Psoas muscle (tissue), 8 donors: ENCODE results near the gene SMARCA4. TPM values are rescaled to one million over a fixed set of nuclear protein-coding genes. Genes with fewer than 3 reads are reported as not detected.

Experiments
- ATAC-seq, 4 donors: fragments of 200-7000 bp; cut with Tn5 transposase; one replicate each; pipeline ENCODE4 v1.9.1; 2020; ENCODE audit warnings: moderate library complexity in 3 of 4, mild to moderate bottlenecking in 2 of 4
- DNase-seq, 2 donors: peaks; one replicate each; pipeline ENCODE4 v3.0.0-alpha.2; 2020
- H3K27ac ChIP-seq: fragments of 200-600 bp; one replicate; pipeline ENCODE4 v1.8.0; 2022
- H3K27me3 ChIP-seq, 3 donors: fragments of 200-600 bp in 1 of 3; one replicate each; pipeline versions ENCODE4 v1.6.1 to v1.8.0; 2013 to 2022; ENCODE audit warnings: low read length in 2 of 3, mild to moderate bottlenecking in 2 of 3, moderate library complexity in 1 of 3; ENCODE audit not compliant: insufficient read depth in 3 of 3
- H3K36me3 ChIP-seq, 2 donors: fragments of 200-600 bp in 1 of 2; one replicate each; pipeline versions ENCODE4 v1.6.1 to v1.8.0; 2013 to 2022; ENCODE audit warnings: low read depth in 1 of 2, mild to moderate bottlenecking in 1 of 2, moderate library complexity in 1 of 2; ENCODE audit not compliant: insufficient read depth in 1 of 2
- H3K4me1 ChIP-seq: fragments of 200-600 bp; one replicate; pipeline ENCODE4 v1.8.0; 2022
- H3K4me3 ChIP-seq: fragments of 200-600 bp; one replicate; pipeline ENCODE4 v1.8.0; 2022; ENCODE audit warnings: mild to moderate bottlenecking
- H3K9me3 ChIP-seq: fragments of 200-600 bp; one replicate; pipeline ENCODE4 v1.8.0; 2022
- WGBS, 3 donors: extraction: QIAGEN DNeasy Blood & Tissue Kit; methylation state at CpG; one replicate each; pipeline versions ENCODE4 v1.1.6 to v1.1.7; 2013; 5-methylcytosine and 5-hydroxymethylcytosine counted together
- intact Hi-C, 2 donors: fragments of 100-400 bp; cut with DNase I; formaldehyde crosslinking; loops; one replicate each; pipeline versions ENCODE4 v1.11.0 to v1.14.2; 2022
- long read RNA-seq, 2 donors: library from polyadenylated mRNA; unstranded; transcript quantifications; one replicate each; pipeline ENCODE4 v2.0.0, GENCODE V29; 2021
- polyA plus RNA-seq, 3 donors: library from polyadenylated mRNA; stranded (reverse); fragments of 200-250 nt; gene quantifications; one replicate each; pipeline ENCODE4 v1.2.3, GENCODE V29; 2013
- total RNA-seq, 4 donors: library from RNA; stranded (reverse); fragmentation: NEBNext Ultra II Directional in 2 of 4; extraction: Animal tissue kit (Norgen Biotek cat#: 25700) in 2 of 4; gene quantifications; one replicate each; pipeline versions ENCODE4 v1.2.1 to v1.2.4, GENCODE V29; 2021 to 2023
- TF ChIP-seq, protein P1 (sequence below): fragments of 200-600 bp; IDR thresholded peaks from one replicate; pipeline ENCODE4 v1.8.0; 2022; ENCODE audit warnings: antibody characterized with exemption
- donor health status: healthy with polysubstance abuse.
- donor health status: DM: no; HTN: no; CAD: no; lungs with moderate emphysema.
- donor health status: Bipolar disorder and iron deficiency.
- donor health status: healthy.
- donor health status: DM: yes; HTN: yes; CAD: no.
- donor health status: DM: no; HTN: no; CAD: no.
- donor health status: DM: no; HTN: no; CAD: no.
- donor health status: DM: yes; HTN: yes; CAD: no.

Gene SMARCA4
- total RNA-seq = 10 to 100 TPM; 34.8 to 75.6 (median 50.5) TPM
- polyA plus RNA-seq = 100 to 1,000 TPM in 1 of 3 donors, 10 to 100 TPM in 2; 36.7 to 124 (median 51.9) TPM
- long read RNA-seq, donor 1, full-length matches to known transcripts = 3 of 90 reads
- long read RNA-seq, donor 1, partial matches to known transcripts = 80 of 90 reads
- long read RNA-seq, donor 1, other reads (novel, unspliced or antisense) = 7 of 90 reads
- long read RNA-seq, donor 2, partial matches to known transcripts = 115 of 128 reads
- long read RNA-seq, donor 2, other reads (novel, unspliced or antisense) = 12 of 128 reads

- WGBS, 3 donors = 0% methylated on average over 37 to 93 of the region's 100 CpGs
- DNase-seq (peak; percentile 99), ATAC-seq (peak; percentile 96 to 97 (median 97))
- TF ChIP-seq, protein P1, sequence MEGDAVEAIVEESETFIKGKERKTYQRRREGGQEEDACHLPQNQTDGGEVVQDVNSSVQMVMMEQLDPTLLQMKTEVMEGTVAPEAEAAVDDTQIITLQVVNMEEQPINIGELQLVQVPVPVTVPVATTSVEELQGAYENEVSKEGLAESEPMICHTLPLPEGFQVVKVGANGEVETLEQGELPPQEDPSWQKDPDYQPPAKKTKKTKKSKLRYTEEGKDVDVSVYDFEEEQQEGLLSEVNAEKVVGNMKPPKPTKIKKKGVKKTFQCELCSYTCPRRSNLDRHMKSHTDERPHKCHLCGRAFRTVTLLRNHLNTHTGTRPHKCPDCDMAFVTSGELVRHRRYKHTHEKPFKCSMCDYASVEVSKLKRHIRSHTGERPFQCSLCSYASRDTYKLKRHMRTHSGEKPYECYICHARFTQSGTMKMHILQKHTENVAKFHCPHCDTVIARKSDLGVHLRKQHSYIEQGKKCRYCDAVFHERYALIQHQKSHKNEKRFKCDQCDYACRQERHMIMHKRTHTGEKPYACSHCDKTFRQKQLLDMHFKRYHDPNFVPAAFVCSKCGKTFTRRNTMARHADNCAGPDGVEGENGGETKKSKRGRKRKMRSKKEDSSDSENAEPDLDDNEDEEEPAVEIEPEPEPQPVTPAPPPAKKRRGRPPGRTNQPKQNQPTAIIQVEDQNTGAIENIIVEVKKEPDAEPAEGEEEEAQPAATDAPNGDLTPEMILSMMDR = no peak
- Histone ChIP-seq H3K36me3 (no peaks in the 10 kb centered on the region), H3K4me3 (peak within 1 kb of the TSS; percentile 71), H3K27ac (peak within 1 kb of the TSS; percentile 95), H3K27me3 (no peaks in the 10 kb centered on the region), H3K9me3 (no peaks in the 10 kb centered on the region), H3K4me1 (peaks cover 27% of the 10 kb centered on the region)
- intact Hi-C loops = loop anchor here in 1 of 2 donors (2.0 kb wide), 1 partner anchor 16 kb away; no protein-coding TSS in a partner anchor
Measured at GRCh38 chr19:10960314-10961072, at the start of gene SMARCA4. Gene SMARCA4, plus strand, starts transcription at chr19:10961030. Its CDS starts 23,122 bp downstream, at chr19:10984152.

- H3K27ac ChIP-seq = peak overlapping the region; percentile 85
- H3K4me1 ChIP-seq = peaks cover 32% of the 10 kb centered on the region
- H3K4me3 ChIP-seq = no peak overlapping the region
- intact Hi-C loops = no loop called here
- ATAC-seq (peak; percentile 63 to 86 (median 75)), DNase-seq (no peak)
- TF ChIP-seq, protein P1 = no peak
- H3K27me3 ChIP-seq = no peaks in the 10 kb centered on the region
- H3K9me3 ChIP-seq = no peaks in the 10 kb centered on the region
- 65 to 74% (median 69%) methylated on average over 31 of the region's 31 CpGs for WGBS, 3 donors
- H3K36me3 ChIP-seq = peaks cover 0 to 89% of the 10 kb centered on the region in 2 donors
Measured at GRCh38 chr19:10911579-10912363, 49.1 kb upstream of the SMARCA4 start.

DNA sequence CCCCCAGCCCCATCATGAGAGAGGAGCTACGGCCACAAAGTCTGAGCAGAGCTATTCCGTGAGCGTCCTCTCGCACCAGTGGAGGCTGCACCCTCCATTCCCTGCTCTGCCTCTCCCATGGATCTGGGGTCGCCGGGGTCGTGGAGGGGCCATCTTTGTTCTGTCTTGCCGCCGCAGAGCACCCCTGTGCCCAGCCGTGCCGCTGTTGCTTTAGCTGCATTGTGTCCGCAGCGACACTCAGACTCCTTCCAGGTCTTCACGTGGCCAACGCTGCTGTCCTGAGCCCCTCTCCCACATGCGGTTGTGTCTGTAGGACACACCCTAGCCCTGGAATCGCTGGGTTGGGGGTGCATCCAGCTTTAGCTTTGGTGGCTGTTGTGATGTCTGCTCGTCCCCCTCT is 48.2 kb upstream of the SMARCA4 start:
- H3K9me3 ChIP-seq = no peaks in the 10 kb centered on the region
- peaks cover 32% of the 10 kb centered on the region for H3K4me1 ChIP-seq
- DNase-seq = no peak
- 94 to 95% (median 95%) methylated on average over 18 of the region's 18 CpGs for WGBS, 3 donors
- no peak overlapping the region for H3K4me3 ChIP-seq
- peak overlapping the region; percentile 85 for H3K27ac ChIP-seq
- peaks cover 0 to 95% of the 10 kb centered on the region in 2 donors for H3K36me3 ChIP-seq
- TF ChIP-seq, protein P1 = no peak
- H3K27me3 ChIP-seq = no peaks in the 10 kb centered on the region
- intact Hi-C loops = no loop called here
- no peak for ATAC-seq

- Histone ChIP-seq H3K27ac (peak overlapping the region; percentile 44), H3K27me3 (no peaks in the 10 kb centered on the region), H3K4me3 (no peak overlapping the region), H3K36me3 (peaks cover 0 to 95% of the 10 kb centered on the region in 2 donors), H3K4me1 (peaks cover 32% of the 10 kb centered on the region), H3K9me3 (no peaks in the 10 kb centered on the region)
- WGBS, 3 donors = 75 to 82% (median 77%) methylated on average over 23 to 24 of the region's 24 CpGs
- no peak for ATAC-seq
- DNase-seq = no peak
- intact Hi-C loops = no loop called here
- TF ChIP-seq, protein P1 = no peak
Measured at GRCh38 chr19:10913716-10914340, 47.0 kb upstream of the SMARCA4 start.
